Loucy (cell line): ENCODE results near the gene FAAH.

Source experiments
- CTCF ChIP-seq: fragments of 200-600 bp; sonication (generic); conservative IDR thresholded peaks from 2 replicates; pipeline ENCODE4 v1.5.1; 2014; ENCODE audit warnings: mild to moderate bottlenecking, antibody characterized with exemption, low read length
- EZH2phosphoT487 ChIP-seq: fragments of 200-600 bp; IDR thresholded peaks from 2 replicates; pipeline ENCODE4 v1.6.1; 2018; ENCODE audit warnings: antibody characterized with exemption, mild to moderate bottlenecking, moderate library complexity, borderline replicate concordance

- TF ChIP-seq CTCF (no peak), EZH2phosphoT487 (no peak)
These were observed 63.1 kb downstream of the FAAH start for GRCh38 chr1:46457178-46457577.
